ENCODE results near the gene COL9A3.
A peak's percentile ranks its signal among the peaks of the same experiment; 100 is the strongest.

The COL9A3 gene

GRCh38 chr20:62816884-62817873 is at the start of gene COL9A3:
COL9A3 (plus strand) TSS chr20:62817050; CDS start chr20:62817065, 15 bp downstream.
- no peak for TF ChIP-seq FOXP2 (optimal IDR thresholded peaks at IDR 0.05; ENCODE audit: control extremely low read depth, extremely low read length, insufficient read depth)
- TF ChIP-seq EZH2 (IDR thresholded peaks at IDR 0.05), result no peak
- H3K4me3 ChIP-seq, result peak within 1 kb of the TSS; percentile 83
- no peaks in the 10 kb centered on the region; the same call in 1 of the 2 replicates for H3K36me3 ChIP-seq (ENCODE audit: insufficient read depth, low read length)
- DNase-seq (ENCODE audit: low read depth, low spot score), result no peak
- H3K27ac ChIP-seq, result peak within 1 kb of the TSS; percentile 84
- peak within 1 kb of the TSS; percentile 75 for H3K9ac ChIP-seq (ENCODE audit: insufficient read length)
- H3K9me3 ChIP-seq (ENCODE audit: low read depth, low read length), result no peaks in the 10 kb centered on the region

- no peaks in the 10 kb centered on the region for H3K9me3 ChIP-seq (ENCODE audit: low read depth, low read length)
- no peaks in the 10 kb centered on the region for H3K36me3 ChIP-seq (ENCODE audit: insufficient read depth, low read length)
- peak overlapping the region; percentile 91 for H3K27ac ChIP-seq
- no peak overlapping the region for H3K9ac ChIP-seq (ENCODE audit: insufficient read length)
- no peak for DNase-seq (ENCODE audit: low read depth, low spot score)
- no peak for TF ChIP-seq EZH2 (IDR thresholded peaks at IDR 0.05)
- TF ChIP-seq FOXP2 (optimal IDR thresholded peaks at IDR 0.05; ENCODE audit: control extremely low read depth, extremely low read length, insufficient read depth), result no peak
- peak overlapping the region; percentile 45; the same call in 1 of the 2 replicates for H3K4me3 ChIP-seq
These were observed 48.7 kb upstream of the COL9A3 start for GRCh38 chr20:62768234-62768546.

GRCh38 chr20:62768551-62769287 is 48.1 kb upstream of the COL9A3 start:
- no peaks in the 10 kb centered on the region for H3K9me3 ChIP-seq (ENCODE audit: low read depth, low read length)
- peak overlapping the region; percentile 26 for H3K9ac ChIP-seq (ENCODE audit: insufficient read length)
- no peak for DNase-seq (ENCODE audit: low read depth, low spot score)
- H3K27ac ChIP-seq, result peak overlapping the region; percentile 91
- peak overlapping the region; percentile 45 for H3K4me3 ChIP-seq
- no peaks in the 10 kb centered on the region for H3K36me3 ChIP-seq (ENCODE audit: insufficient read depth, low read length)
- no peak for TF ChIP-seq POLR2AphosphoS5 (IDR thresholded peaks at IDR 0.05; ENCODE audit: borderline replicate concordance, low read depth, low read length)
- no peak for TF ChIP-seq FOXP2 (optimal IDR thresholded peaks at IDR 0.05; ENCODE audit: control extremely low read depth, extremely low read length, insufficient read depth)
- TF ChIP-seq EZH2 (IDR thresholded peaks at IDR 0.05), result no peak

GRCh38 chr20:62769346-62770071 is 47.3 kb upstream of the COL9A3 start:
- DNase-seq (ENCODE audit: low read depth, low spot score), result no peak
- TF ChIP-seq FOXP2 (optimal IDR thresholded peaks at IDR 0.05; ENCODE audit: control extremely low read depth, extremely low read length, insufficient read depth) (no peak), EZH2 (IDR thresholded peaks at IDR 0.05) (no peak), POLR2AphosphoS5 (IDR thresholded peaks at IDR 0.05; ENCODE audit: borderline replicate concordance, low read depth, low read length) (no peak)
- H3K36me3 ChIP-seq (ENCODE audit: insufficient read depth, low read length), result no peaks in the 10 kb centered on the region

DNA sequence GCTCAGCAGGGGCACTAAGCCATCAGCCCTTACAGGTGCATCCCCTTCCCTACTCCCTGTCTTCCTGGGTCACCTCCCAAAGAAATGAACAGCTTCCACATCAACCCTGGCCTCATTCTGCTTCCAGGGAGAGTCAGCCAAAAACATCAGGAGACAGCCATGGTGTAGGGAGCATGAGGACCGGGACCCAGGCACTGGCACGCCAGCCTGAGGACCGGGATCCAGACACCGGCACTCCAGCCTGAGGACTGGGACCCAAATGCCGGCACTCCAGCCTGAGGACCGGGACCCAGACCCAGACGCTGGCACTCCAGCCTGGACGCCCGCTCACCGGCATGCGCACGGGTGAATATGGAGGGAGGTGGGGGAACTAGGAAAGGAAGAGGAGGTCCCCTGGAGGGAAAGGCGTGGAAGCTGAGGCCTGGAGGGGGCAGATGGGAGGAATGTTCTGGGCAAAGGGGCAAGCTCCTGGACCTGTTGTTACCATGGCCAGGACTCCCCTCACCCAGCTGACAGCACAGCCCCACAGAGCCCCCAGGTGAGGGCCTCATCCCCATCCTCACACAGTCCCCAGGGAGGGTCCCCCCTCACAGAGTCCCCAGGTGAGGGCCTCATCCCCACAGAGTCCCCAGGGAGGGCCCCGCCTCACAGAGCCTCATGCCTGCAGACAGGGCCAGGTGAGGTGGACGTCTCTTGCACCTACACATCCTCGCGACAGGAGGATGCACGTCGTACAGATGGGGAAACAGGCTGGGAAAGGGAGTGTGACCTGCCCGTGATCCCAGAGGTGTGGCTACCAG is 46.5 kb upstream of the COL9A3 start:
- no peak overlapping the region for H3K27ac ChIP-seq
- no peak overlapping the region for H3K9ac ChIP-seq (ENCODE audit: insufficient read length)
- H3K36me3 ChIP-seq (ENCODE audit: insufficient read depth, low read length), result no peaks in the 10 kb centered on the region
- no peak overlapping the region for H3K4me3 ChIP-seq
- TF ChIP-seq EZH2 (IDR thresholded peaks at IDR 0.05), result no peak
- DNase-seq (ENCODE audit: low read depth, low spot score), result no peak
- H3K9me3 ChIP-seq (ENCODE audit: low read depth, low read length), result no peaks in the 10 kb centered on the region

More at GRCh38 chr20:62769346-62770071, 47.3 kb upstream of the COL9A3 start:
- H3K9ac ChIP-seq (ENCODE audit: insufficient read length), result no peak overlapping the region
- H3K4me3 ChIP-seq, result no peak overlapping the region
- H3K27ac ChIP-seq, result 0 out of 2 replicates have a peak overlapping the region, but pooled peaks have one; percentile 91
- H3K9me3 ChIP-seq (ENCODE audit: low read depth, low read length), result no peaks in the 10 kb centered on the region

DNA sequence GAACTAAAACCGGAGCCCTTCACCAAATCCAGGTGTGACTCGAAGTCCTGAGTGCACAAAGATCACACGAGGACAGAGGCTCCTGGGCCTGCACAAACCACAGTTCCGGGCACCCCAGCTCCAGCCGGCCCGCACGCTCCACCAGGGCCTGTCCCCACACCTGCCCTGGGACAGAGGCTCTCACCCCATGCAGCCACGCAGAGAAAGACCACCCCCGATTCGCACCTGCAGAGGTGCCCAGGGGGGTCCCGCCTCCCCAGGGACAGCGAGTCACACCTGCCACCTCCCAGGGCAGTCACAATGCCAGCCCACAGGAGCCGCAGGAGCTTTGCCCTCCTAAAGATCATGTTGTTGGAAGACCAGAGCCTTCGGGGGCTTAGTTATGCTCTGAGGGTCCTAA is 45.9 kb upstream of the COL9A3 start:
- Histone ChIP-seq H3K4me3 (no peak overlapping the region), H3K27ac (no peak overlapping the region), H3K9ac (ENCODE audit: insufficient read length) (no peak overlapping the region), H3K36me3 (ENCODE audit: insufficient read depth, low read length) (no peaks in the 10 kb centered on the region), H3K9me3 (ENCODE audit: low read depth, low read length) (no peaks in the 10 kb centered on the region)
- DNase-seq (ENCODE audit: low read depth, low spot score), result no peak
- TF ChIP-seq FOXP2 (optimal IDR thresholded peaks at IDR 0.05; ENCODE audit: control extremely low read depth, extremely low read length, insufficient read depth), result no peak
- TF ChIP-seq POLR2AphosphoS5 (IDR thresholded peaks at IDR 0.05; ENCODE audit: borderline replicate concordance, low read depth, low read length), result no peak
- TF ChIP-seq EZH2 (IDR thresholded peaks at IDR 0.05), result no peak

DNA sequence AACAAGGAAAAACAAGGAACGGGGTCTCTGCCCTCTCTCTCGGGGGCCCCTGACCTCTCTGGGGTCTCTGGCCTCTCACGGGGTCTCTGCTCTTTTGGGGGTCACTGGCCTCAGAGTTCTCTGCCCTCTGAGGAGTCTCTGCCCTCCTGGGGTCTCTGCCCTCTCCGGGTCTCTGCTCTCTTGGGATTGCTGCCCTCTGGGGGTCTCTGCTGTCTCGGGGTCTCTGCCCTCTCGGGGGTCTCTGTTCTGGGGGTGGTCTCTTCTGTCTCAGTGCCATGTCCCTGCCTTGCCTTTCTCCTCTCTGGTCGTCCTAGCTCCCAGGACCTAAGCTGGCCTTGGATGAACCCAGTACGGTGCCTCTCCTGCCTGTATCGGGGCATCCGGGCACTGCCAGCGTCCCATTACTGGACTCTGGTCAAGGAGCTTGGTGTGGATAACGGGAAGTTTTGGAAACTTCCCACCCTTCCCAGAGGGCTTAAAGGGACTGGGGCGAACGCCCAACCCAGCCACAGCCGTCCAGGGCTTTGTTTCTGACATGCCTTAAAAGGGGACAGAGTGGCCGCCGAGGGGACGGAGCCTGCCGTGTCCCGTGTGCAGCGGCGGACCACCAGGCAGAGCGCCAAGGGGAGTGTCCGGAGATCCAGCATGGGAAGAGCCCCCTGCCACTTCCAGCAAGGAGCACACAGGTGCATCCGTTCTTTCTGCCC is 45.3 kb upstream of the COL9A3 start:
- Histone ChIP-seq H3K27ac (no peak overlapping the region), H3K9ac (ENCODE audit: insufficient read length) (no peak overlapping the region), H3K9me3 (ENCODE audit: low read depth, low read length) (no peaks in the 10 kb centered on the region), H3K4me3 (no peak overlapping the region), H3K36me3 (ENCODE audit: insufficient read depth, low read length) (no peaks in the 10 kb centered on the region)
- no peak for DNase-seq (ENCODE audit: low read depth, low spot score)
- TF ChIP-seq FOXP2 (optimal IDR thresholded peaks at IDR 0.05; ENCODE audit: control extremely low read depth, extremely low read length, insufficient read depth), result no peak
- TF ChIP-seq EZH2 (IDR thresholded peaks at IDR 0.05), result no peak
- TF ChIP-seq POLR2AphosphoS5 (IDR thresholded peaks at IDR 0.05; ENCODE audit: borderline replicate concordance, low read depth, low read length), result no peak
